ENCODE results near the gene ALOX15B.

ALOX15B gene

DNA sequence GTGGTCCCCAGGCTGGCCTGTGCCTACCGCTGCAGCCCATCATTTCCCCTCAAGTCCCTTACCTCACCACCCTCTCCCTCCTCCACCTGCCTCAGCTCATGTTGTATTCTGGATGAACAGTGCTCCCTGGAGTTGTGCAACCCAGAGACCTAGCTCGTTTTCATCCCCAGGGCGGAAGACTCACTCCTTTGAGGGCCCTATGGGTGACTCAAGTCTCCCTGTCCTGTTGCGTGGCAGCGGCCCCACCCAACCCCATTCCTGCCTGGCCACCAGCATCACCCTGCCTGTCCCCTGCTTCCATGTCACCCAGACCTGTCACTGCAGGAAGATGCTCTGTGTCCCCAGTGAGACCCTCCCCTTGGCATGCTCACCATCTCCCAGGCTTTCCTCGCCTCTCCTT, 45.4 kb downstream of the ALOX15B start:
- no peak for DNase-seq

DNA sequence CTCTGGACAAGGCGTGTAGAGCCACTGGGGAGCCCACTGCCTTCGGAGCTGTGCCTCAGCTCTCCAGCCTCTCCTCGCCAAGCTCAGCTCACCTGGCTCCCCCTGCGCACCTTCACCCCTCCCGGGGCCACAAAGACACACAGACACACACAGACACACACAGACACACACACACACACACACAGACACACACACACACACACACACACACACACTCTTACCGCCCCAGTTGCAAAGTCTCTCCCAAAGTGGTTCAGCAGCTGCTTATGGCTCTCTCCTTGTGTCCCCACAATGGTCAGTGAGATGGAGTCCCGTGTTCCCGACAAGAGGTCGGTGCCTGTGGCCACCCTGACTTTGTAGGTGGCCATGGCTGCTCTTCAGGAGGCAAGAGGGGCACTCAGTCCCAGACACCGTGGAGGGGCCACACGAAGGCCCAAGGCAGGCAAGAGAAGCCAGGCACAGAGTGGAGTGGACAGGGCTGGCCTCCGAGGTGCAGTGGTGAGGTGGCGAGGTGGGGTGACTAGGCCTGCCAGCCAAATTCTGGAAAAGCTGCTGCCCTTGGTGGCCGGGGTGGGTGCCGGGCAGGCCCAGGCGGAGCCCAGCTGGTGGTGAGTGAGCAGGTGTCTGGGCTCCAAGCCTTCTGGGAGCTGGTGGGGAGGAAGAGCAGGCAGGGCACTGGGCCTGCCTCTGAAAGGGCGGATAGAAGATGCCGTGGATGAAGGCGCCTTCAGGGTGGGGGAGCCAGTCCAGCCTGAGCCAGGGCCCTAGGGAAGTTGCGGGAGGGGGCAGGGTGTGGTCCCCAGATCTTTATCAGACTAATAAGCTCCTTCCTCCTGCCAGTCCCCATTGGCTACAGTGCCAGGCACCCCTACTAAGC, 48.5 kb downstream of the ALOX15B start, which contains the start of gene ALOX12B:
ALOX12B (minus strand) TSS at position 642 of the 877 bp plus-strand sequence; CDS start at position 368, 274 bp downstream.
- peak; percentile 64 for DNase-seq

DNA sequence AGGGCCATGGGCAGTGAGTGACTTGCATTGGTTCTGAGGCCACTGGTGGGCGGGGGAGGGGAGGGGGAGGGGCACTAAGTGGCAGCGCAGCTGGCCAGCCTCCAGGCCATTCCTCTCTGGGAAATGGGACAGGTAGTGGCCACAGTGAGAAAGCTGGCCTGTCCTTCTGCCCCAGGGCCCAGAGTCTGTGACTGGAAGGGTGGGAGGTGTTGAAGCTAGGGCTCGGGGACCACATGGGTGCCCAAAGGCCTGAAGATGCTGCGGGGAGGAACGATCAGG, 49.0 kb downstream of the ALOX15B start:
- DNase-seq, result no peak

DNA sequence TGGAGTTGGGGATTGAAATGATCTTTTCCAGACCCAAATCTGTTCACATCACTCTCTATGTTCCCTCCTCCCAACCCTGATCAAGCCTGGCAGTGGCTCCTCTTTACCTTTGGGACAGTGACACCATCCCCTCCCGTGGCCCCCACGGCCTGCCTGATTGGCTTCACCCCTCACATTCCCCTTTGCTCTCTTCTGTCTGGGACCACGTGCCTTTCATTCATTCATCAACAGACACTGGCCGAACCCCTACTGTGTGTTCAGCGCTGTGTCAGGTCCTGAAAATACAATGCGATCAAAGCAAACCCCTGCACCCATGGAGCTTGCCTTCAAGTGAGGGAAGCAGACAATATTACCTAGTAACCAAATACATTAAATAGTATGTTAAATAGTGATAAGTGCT, 50.9 kb downstream of the ALOX15B start:
- DNase-seq, result no peak

DNA sequence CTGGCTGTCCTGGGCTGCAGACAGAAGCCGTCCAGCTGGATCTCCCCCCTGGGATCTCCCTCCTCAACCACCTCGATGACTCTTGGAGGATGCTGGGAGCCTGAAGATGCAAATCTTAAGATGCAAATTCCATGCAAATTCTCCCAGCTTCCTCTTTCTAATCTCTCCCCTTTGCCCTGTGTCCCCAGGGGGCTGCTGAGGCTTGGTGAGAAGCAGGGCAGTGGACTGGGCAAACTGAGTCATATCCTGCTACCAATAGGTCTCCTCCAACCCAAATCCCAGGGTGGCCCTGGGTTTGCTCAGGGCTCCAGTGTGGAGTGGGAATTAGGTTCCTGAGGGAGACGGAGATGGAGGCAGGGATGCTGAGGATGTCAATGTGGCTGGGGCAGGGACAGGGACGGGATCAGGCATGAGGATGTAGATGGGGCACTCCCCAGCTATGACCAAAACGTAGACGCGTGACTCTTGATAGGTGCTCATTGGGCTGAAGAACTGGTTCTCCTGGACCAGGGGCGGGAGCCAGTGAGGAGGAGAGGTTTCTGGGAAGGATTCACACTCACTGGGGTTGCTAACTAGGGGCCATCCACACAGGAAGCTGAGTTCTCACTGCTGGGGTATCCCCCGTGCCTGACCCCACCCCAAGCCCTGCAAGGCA, 52.3 kb downstream of the ALOX15B start:
- DNase-seq, result no peak

DNA sequence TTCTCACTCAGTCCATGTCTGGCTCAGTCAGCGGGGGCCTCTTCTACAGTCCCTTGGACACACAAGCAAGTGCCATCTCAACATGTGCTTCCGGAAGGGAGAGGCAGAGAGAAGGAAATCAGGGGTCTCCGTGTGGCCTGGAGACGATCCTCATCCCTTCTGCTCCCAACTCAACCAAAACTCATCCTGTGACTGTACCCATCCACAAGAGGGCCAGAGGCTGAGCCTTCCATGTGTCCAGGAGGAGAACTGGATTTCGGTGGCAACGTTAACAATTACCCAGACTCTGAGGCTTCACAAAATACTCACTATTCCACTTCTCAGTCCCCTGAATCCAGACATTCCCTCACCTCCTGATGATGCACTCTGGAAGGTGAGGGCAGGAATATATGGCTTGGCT, 56.5 kb downstream of the ALOX15B start:
- no peak for DNase-seq

DNA sequence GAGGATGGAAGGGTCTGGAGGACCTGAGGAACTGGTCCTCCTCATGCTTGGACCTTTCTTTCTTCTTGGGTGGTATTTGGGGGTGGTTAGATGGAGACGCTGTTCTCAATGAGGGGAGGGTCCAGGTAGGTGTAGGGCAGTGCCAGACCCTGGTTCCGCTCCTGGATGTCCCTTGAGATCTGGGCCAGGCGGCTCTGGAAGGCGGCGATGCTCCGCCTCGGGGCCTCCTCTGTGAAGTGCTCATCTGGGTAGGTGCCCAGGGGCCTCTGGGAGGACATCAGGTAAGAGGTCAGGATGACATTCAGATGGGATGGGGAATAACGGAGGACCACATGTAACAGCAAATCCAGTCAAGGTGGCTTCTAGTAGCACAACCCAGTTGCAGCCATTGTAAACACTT, 57.7 kb downstream of the ALOX15B start:
- no peak for DNase-seq

Measured in hematopoietic multipotent progenitor cell treated with erythropoietin and hydrocortisone succinate and interleukin-3 and kit ligand, for 4 days (in vitro differentiated cells).